HT-29 (cell line): ENCODE results near the gene RNF4. TPM values are rescaled to one million over a fixed set of nuclear protein-coding genes. Genes with fewer than 3 reads are reported as not detected.
"Not testable (repeated sequence)": the region's sequence is repeated elsewhere in the genome, so short reads cannot be mapped to it uniquely, and the experiment has no call there.

Source experiments
- DNase-seq: peaks from one replicate; pipeline ENCODE4 v3.0.0-alpha.2; 2015; ENCODE audit warnings: low spot score
- total RNA-seq: library from RNA; depleted of rRNA; stranded (reverse); fragments of >200 nt; shearing (Covaris generic); gene quantifications from 2 replicates; pipeline ENCODE4 v1.2.3, GENCODE V29; 2014; rRNA removed

Gene RNF4
- total RNA-seq, result 44.9 and 47.1 TPM in 2 replicates

- peak; percentile 95 for DNase-seq
These were observed at the start of gene RNF4 for GRCh38 chr4:2468456-2469191. Gene RNF4, plus strand, starts transcription at chr4:2469106. Its CDS starts 21,388 bp downstream, at chr4:2490494.

GRCh38 chr4:2419814-2420213 lies 49.1 kb upstream of the RNF4 start:
- no peak for DNase-seq

GRCh38 chr4:2421928-2422327 lies 47.0 kb upstream of the RNF4 start:
- no peak for DNase-seq

- no peak for DNase-seq
These were observed 45.8 kb upstream of the RNF4 start for GRCh38 chr4:2423066-2423465.

- DNase-seq, result no peak
These were observed 45.2 kb upstream of the RNF4 start for GRCh38 chr4:2423695-2424094.

GRCh38 chr4:2424581-2424980 lies 44.3 kb upstream of the RNF4 start:
- DNase-seq, result no peak

- DNase-seq, result no peak
These were observed 43.4 kb upstream of the RNF4 start for GRCh38 chr4:2425386-2426068.

- no peak for DNase-seq
These were observed 42.9 kb upstream of the RNF4 start for GRCh38 chr4:2426069-2426397.

GRCh38 chr4:2426711-2427275 lies 42.1 kb upstream of the RNF4 start:
- no peak for DNase-seq

- DNase-seq, result no peak
These were observed 41.2 kb upstream of the RNF4 start for GRCh38 chr4:2427383-2428334.

- no peak for DNase-seq
These were observed 40.3 kb upstream of the RNF4 start for GRCh38 chr4:2428496-2429213.

GRCh38 chr4:2429945-2430757 lies 38.8 kb upstream of the RNF4 start:
- DNase-seq, result not testable (repeated sequence)

- no peak for DNase-seq
These were observed 36.9 kb upstream of the RNF4 start for GRCh38 chr4:2432004-2432403.

- no peak for DNase-seq
These were observed 35.8 kb upstream of the RNF4 start for GRCh38 chr4:2432991-2433530.

GRCh38 chr4:2433609-2434350 lies 35.1 kb upstream of the RNF4 start:
- no peak for DNase-seq

- no peak for DNase-seq
These were observed 34.5 kb upstream of the RNF4 start for GRCh38 chr4:2434420-2434819.

- peak; percentile 47 for DNase-seq
These were observed 32.6 kb upstream of the RNF4 start for GRCh38 chr4:2436301-2436700.

GRCh38 chr4:2436761-2437474 lies 32.0 kb upstream of the RNF4 start:
- DNase-seq, result no peak
